Peyer's patch (tissue), 4 donors: Measurements from ENCODE around the gene PLB1. TPM values are rescaled to one million over a fixed set of nuclear protein-coding genes. Genes with fewer than 3 reads are reported as not detected.

Experiments
- DNase-seq, 3 donors: peaks; one replicate each; pipeline ENCODE4 v3.0.0-alpha.2; 2017 to 2019
- H3K27ac ChIP-seq, 4 donors: fragments of 200-600 bp; sonication (generic); one replicate each; pipeline ENCODE4 v1.5.1; 2016 to 2019
- H3K27me3 ChIP-seq, 2 donors: fragments of 200-600 bp; sonication (generic); one replicate each; pipeline ENCODE4 v1.5.1; 2019
- H3K36me3 ChIP-seq, 3 donors: fragments of 200-600 bp; sonication (generic); one replicate each; pipeline ENCODE4 v1.5.1; 2016 to 2019
- H3K4me1 ChIP-seq, 4 donors: fragments of 200-600 bp; sonication (generic); one replicate each; pipeline ENCODE4 v1.5.1; 2016 to 2019
- H3K4me3 ChIP-seq, 4 donors: fragments of 200-600 bp; sonication (generic); 1 replicate in 3 of 4; 2 replicates in 1 of 4; pipeline ENCODE4 v1.5.1; 2016 to 2019; ENCODE audit warnings: mild to moderate bottlenecking in 1 of 4
- H3K9me3 ChIP-seq, 4 donors: fragments of 200-600 bp; sonication (generic); one replicate each; pipeline ENCODE4 v1.5.1; 2016 to 2019; ENCODE audit warnings: mild to moderate bottlenecking in 1 of 4
- CTCF ChIP-seq, 6 experiments: fragments of 450-650 bp in 4 of 6; fragments of 200-600 bp in 2 of 6; sonication (generic) in 1 of 6; IDR thresholded peaks; one replicate each; pipeline ENCODE4 v1.5.1; 2017 to 2019; ENCODE audit warnings: antibody characterized with exemption in 6 of 6, mild to moderate bottlenecking in 3 of 6, moderate library complexity in 1 of 6
- POLR2A ChIP-seq, 2 donors: fragments of 450-650 bp; IDR thresholded peaks; one replicate each; pipeline ENCODE4 v1.5.1; 2017; ENCODE audit warnings: antibody characterized with exemption in 2 of 2, mild to moderate bottlenecking in 2 of 2, moderate library complexity in 2 of 2
- total RNA-seq, 4 donors: library from RNA; depleted of rRNA; stranded (reverse); fragments of >200 nt; gene quantifications; one replicate each; pipeline ENCODE4 v1.1.0, GENCODE V29; 2016

PLB1 gene
- total RNA-seq, 4 donors from 2014 or later, result 9.1 to 345 (median 146) TPM

DNA sequence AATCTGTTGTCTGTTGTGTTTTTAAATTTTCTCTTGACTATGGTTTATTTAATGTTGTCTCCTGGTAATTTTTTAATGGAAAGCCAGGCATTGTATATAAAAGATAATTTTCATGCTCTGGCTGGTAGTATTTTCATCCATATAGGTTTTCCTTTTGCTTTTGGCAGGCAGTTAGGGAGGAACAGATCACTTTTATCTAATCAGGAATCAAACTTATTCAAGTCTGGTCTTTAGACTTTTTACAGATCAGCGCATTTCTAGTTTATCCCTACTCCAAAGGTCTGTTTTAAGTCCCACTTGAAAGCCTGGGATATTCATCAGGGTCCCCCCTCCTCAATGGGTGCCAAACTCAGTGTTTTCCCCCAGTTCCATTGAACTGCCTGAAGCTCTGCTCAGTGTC is 17.2 kb downstream of the PLB1 start:
- peaks cover 0 to 5% (median 0%) of the 10 kb centered on the region in 4 donors for H3K4me1 ChIP-seq
- no peaks in the 10 kb centered on the region for H3K9me3 ChIP-seq
- no peak overlapping the region for H3K27ac ChIP-seq
- no peaks in the 10 kb centered on the region for H3K36me3 ChIP-seq
- no peak for DNase-seq
- no peak overlapping the region for H3K4me3 ChIP-seq
- H3K27me3 ChIP-seq, result no peaks in the 10 kb centered on the region
- TF ChIP-seq CTCF (IDR thresholded peaks at IDR 0.05) (no peak), POLR2A (IDR thresholded peaks at IDR 0.05) (no peak)

GRCh38 chr2:28515176-28515751 is 19.4 kb downstream of the PLB1 start:
- H3K36me3 ChIP-seq, result no peaks in the 10 kb centered on the region
- H3K9me3 ChIP-seq, result no peaks in the 10 kb centered on the region
- H3K27me3 ChIP-seq, result no peaks in the 10 kb centered on the region
- H3K4me3 ChIP-seq, result no peak overlapping the region
- no peak overlapping the region for H3K27ac ChIP-seq
- no peak for TF ChIP-seq CTCF (IDR thresholded peaks at IDR 0.05)
- TF ChIP-seq POLR2A (IDR thresholded peaks at IDR 0.05), result no peak
- DNase-seq, result peak in 1 of 3 donors; percentile 5
- H3K4me1 ChIP-seq, result no peaks in the 10 kb centered on the region

DNA sequence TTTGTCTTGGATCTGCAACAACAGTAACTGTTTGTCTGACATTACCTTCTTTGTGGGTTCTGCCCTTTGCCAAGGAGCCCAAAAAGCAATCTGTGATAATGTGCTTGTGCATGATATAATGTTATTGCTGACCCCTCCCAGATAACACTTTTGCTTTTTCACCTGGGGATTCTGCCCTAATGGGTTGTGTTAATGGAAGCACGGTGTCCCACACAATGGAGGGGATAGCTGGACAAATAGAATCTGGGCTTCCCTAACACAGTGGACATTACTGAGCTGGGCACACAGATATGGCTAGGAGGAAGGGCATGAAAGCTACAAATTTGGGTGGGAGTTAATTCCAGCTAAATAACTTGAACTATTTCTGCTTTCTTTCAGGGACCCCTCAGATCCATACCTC is 20.6 kb downstream of the PLB1 start:
- no peaks in the 10 kb centered on the region for H3K36me3 ChIP-seq
- no peak overlapping the region for H3K4me3 ChIP-seq
- no peak for DNase-seq
- H3K27ac ChIP-seq, result peak overlapping the region in 1 of 4 donors; percentile 0
- no peaks in the 10 kb centered on the region for H3K27me3 ChIP-seq
- no peaks in the 10 kb centered on the region for H3K9me3 ChIP-seq
- H3K4me1 ChIP-seq, result no peaks in the 10 kb centered on the region
- no peak for TF ChIP-seq POLR2A (IDR thresholded peaks at IDR 0.05)
- TF ChIP-seq CTCF (IDR thresholded peaks at IDR 0.05), result no peak

DNA sequence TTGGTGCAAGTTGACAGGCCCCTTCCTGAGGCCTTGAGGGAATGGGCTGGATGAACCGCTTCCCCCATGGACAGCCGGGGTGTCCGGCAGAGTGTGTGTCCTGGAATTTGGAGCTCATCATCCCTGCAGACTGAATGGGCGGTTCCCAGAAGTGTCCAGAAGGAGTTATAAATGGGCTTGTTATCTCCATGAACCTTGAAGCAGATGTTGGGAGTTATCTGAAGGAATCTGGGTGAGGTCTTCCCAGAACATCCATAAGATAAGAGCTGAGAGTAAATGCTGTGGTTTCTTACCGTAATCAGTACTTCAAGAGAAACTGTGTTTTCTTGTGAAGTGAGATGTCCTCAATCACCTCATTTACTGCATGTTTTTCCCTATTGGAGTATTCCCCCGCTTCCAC is 21.1 kb downstream of the PLB1 start:
- no peaks in the 10 kb centered on the region for H3K4me1 ChIP-seq
- H3K36me3 ChIP-seq, result no peaks in the 10 kb centered on the region
- no peak for TF ChIP-seq CTCF (IDR thresholded peaks at IDR 0.05)
- no peak for TF ChIP-seq POLR2A (IDR thresholded peaks at IDR 0.05)

GRCh38 chr2:28521663-28522062 is 25.8 kb downstream of the PLB1 start:
- Histone ChIP-seq H3K27me3 (no peaks in the 10 kb centered on the region), H3K9me3 (no peaks in the 10 kb centered on the region), H3K36me3 (no peaks in the 10 kb centered on the region), H3K27ac (no peak overlapping the region), H3K4me1 (peaks cover 0 to 7% (median 0%) of the 10 kb centered on the region in 4 donors), H3K4me3 (no peak overlapping the region)
- peak in 1 of 3 donors; percentile 0 for DNase-seq
- no peak for TF ChIP-seq POLR2A (IDR thresholded peaks at IDR 0.05)
- TF ChIP-seq CTCF (IDR thresholded peaks at IDR 0.05), result no peak

More for the DNA sequence above, 21.1 kb downstream of the PLB1 start:
- H3K9me3 ChIP-seq, result no peaks in the 10 kb centered on the region
- H3K27me3 ChIP-seq, result no peaks in the 10 kb centered on the region
- peak overlapping the region in 2 of 4 donors; percentile 31 to 74 for H3K27ac ChIP-seq
- no peak overlapping the region for H3K4me3 ChIP-seq
- DNase-seq, result peak in 1 of 3 donors; percentile 6
